ENCODE results near the gene ZKSCAN3. TPM values are rescaled to one million over a fixed set of nuclear protein-coding genes. Genes with fewer than 3 reads are reported as not detected.

ZKSCAN3 gene
- total RNA-seq, 4 donors from 2014 or later = 3.1 to 6.0 (median 4.5) TPM

DNA sequence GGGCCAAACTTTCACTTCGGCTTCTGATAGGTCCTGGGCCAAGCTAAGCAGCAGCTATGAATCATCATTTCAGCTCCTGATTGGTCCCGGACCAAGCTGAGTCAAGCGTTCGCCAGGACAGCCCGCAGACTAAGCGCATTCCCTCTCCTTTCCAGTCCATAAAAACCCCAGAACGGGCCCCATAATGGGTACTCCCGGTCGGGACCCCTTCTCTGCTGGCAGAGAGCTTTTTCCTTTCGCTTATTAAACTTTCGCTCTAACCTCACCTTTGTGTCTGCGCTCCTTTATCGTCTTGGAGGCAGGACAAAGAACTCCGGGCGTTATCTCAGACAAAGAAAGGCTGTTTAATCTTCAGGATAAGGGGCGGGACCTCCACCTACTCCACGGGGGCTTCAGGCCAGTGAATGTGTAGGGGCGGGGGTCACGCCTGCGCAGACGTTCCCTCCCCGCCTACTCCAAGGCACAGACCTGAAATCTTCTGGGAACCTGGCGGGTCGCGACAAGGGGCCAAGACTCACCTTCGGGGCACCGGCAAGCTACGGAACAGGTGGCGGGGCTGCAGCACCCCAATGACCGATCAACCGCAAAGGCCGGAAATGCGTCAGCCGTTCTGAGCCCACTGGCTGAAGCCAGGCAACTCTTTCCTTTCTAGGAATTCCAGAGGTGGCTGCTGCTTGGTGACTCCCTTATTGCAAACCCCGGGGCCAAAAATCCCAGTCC is 14.0 kb upstream of the ZKSCAN3 start, which contains the start of gene ZSCAN31:
TSS of gene ZSCAN31 (minus strand) at position 585 of the 720 bp plus-strand sequence. CDS start 6,465 bp downstream, outside the sequence.
- H3K4me3 ChIP-seq = peak within 1 kb of the TSS; percentile 92
- no peaks in the 10 kb centered on the region for H3K27me3 ChIP-seq
- peaks cover 15% of the 10 kb centered on the region for H3K4me1 ChIP-seq
- DNase-seq (ENCODE audit: low spot score in 2 of 2) = peak; percentile 97 to 98
- H3K36me3 ChIP-seq = no peaks in the 10 kb centered on the region
- 0% methylated on average over 30 of the region's 35 CpGs for WGBS
- H3K9me3 ChIP-seq = no peaks in the 10 kb centered on the region
- peak in 1 of 3 donors; percentile 45 for TF ChIP-seq POLR2AphosphoS5 (IDR thresholded peaks at IDR 0.05)
- TF ChIP-seq EP300 (IDR thresholded peaks at IDR 0.05) = no peak
- TF ChIP-seq, protein P1, sequence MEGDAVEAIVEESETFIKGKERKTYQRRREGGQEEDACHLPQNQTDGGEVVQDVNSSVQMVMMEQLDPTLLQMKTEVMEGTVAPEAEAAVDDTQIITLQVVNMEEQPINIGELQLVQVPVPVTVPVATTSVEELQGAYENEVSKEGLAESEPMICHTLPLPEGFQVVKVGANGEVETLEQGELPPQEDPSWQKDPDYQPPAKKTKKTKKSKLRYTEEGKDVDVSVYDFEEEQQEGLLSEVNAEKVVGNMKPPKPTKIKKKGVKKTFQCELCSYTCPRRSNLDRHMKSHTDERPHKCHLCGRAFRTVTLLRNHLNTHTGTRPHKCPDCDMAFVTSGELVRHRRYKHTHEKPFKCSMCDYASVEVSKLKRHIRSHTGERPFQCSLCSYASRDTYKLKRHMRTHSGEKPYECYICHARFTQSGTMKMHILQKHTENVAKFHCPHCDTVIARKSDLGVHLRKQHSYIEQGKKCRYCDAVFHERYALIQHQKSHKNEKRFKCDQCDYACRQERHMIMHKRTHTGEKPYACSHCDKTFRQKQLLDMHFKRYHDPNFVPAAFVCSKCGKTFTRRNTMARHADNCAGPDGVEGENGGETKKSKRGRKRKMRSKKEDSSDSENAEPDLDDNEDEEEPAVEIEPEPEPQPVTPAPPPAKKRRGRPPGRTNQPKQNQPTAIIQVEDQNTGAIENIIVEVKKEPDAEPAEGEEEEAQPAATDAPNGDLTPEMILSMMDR (IDR thresholded peaks at IDR 0.05) = no peak
- TF ChIP-seq POLR2A (IDR thresholded peaks at IDR 0.05) = peak in 1 of 2 donors; percentile 85
- peak within 1 kb of the TSS; percentile 94 for H3K27ac ChIP-seq

DNA sequence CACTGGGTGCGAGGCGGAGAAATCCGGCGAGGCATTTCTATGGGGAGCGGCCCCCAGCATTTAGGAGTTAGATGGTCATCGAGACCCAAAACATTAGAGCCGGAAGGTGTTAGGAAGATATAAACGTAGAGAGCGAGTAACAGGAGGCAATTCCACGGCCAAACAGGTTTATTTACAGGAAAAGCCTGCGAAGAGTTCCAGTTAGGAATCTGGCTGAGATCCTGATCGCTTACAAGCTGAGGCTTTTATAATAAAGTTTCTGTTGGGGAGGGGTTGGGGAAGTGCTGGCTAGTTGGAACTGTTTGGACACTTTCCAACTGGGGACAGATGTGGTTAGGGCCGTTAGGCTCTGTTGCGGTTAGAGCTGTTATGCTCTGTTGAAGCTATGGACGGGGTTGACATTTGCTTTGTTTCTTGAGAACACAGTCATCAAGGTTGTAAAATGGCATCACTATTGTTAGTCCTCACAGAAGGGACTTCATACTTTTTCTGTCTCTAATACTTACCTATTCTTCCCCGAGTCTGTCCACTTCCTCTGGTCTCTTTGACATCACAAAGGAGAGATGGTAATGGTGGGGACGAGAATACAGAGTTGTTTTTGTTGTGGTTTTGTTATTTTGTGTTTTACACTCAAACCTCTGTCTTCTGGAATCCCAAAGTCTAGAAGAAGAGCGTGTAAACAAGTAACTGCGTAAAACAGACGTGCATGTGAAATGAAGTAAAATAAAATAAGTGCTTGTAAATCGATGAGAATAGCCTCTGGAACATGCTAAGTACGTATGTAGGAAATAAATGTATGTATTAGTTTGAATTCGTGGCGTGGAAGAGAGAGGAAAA is 13.2 kb upstream of the ZKSCAN3 start:
- TF ChIP-seq POLR2AphosphoS5 (IDR thresholded peaks at IDR 0.05) (no peak), EP300 (IDR thresholded peaks at IDR 0.05) (no peak)

DNA sequence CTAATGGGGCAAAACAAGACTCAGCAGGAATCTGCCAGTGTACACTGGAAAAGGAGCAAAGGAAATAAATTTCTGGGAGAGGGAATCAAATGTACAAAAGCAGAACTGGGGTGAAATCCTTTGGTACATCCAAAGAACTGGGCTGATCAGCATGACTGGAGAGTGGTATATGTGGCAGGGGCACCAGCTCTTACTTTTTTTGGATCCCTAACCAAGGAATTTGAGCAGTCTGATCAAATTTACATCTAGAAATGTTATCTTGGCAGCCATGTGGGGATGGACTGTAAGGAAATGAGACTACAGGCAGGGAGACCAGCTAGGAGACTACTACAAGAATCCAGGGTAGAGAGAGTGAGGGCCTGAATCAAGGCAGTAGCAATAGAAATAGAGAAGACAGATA is 12.6 kb upstream of the ZKSCAN3 start:
- peaks cover 15% of the 10 kb centered on the region for H3K4me1 ChIP-seq
- no peaks in the 10 kb centered on the region for H3K27me3 ChIP-seq
- no peak for TF ChIP-seq POLR2AphosphoS5 (IDR thresholded peaks at IDR 0.05)
- TF ChIP-seq, protein P1 (IDR thresholded peaks at IDR 0.05) = no peak
- TF ChIP-seq POLR2A (IDR thresholded peaks at IDR 0.05) = no peak
- no peak for TF ChIP-seq EP300 (IDR thresholded peaks at IDR 0.05)
- H3K9me3 ChIP-seq = no peaks in the 10 kb centered on the region
- no peak overlapping the region for H3K27ac ChIP-seq
- H3K4me3 ChIP-seq = no peak overlapping the region
- DNase-seq (ENCODE audit: low spot score in 2 of 2) = no peak
- no peaks in the 10 kb centered on the region for H3K36me3 ChIP-seq

More for the DNA sequence above, 13.2 kb upstream of the ZKSCAN3 start:
- no peak for DNase-seq (ENCODE audit: low spot score in 2 of 2)
- Histone ChIP-seq H3K4me1 (peaks cover 15% of the 10 kb centered on the region), H3K4me3 (peak overlapping the region; percentile 92), H3K9me3 (no peaks in the 10 kb centered on the region), H3K36me3 (no peaks in the 10 kb centered on the region), H3K27me3 (no peaks in the 10 kb centered on the region), H3K27ac (peak overlapping the region; percentile 94)
- 12% methylated on average over 23 of the region's 24 CpGs for WGBS

DNA sequence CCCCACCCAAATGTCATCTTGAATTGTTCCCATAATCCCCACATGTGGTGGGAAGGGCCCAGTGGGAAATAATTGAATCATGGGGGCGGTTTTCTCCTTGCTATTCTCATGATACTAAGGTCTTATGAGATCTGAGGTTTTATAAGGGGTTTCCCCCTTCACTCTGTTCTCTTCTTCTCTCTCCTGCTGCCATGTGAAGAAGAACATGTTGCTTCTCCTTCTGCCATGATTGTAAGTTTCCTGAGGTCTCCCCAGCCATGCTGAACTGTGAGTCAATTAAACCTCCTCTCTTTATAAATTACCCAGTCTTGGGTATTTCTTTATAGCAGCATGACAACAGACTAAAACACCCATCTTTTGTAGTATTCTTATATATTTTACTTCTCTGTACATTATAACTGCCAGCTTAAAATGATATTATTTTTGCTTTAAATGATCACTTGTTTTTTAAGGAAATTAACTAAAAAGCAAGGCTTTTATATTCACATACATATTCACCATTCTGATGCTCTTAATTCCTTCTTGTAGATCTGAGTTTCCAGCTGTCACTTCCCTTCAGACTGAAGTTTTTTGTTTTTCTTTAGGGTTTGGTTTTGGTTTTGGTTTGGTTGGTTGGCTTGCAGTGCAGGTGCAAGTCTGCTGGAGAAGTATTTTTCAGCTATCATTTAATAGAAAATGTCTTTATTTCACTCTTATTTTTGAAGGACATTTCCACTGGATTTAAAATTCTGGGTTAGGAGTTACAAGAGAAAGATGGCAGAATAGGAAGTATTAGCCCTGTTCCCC is 9.2 kb upstream of the ZKSCAN3 start:
- H3K27me3 ChIP-seq = peaks cover 2% of the 10 kb centered on the region
- no peak overlapping the region for H3K4me3 ChIP-seq
- TF ChIP-seq EP300 (IDR thresholded peaks at IDR 0.05) = no peak
- TF ChIP-seq POLR2A (IDR thresholded peaks at IDR 0.05) = no peak
- TF ChIP-seq POLR2AphosphoS5 (IDR thresholded peaks at IDR 0.05) = no peak
- TF ChIP-seq, protein P1 (IDR thresholded peaks at IDR 0.05) = no peak
- no peaks in the 10 kb centered on the region for H3K36me3 ChIP-seq
- WGBS = 77% methylated on average over 1 of the region's 1 CpG
- no peak for DNase-seq (ENCODE audit: low spot score in 2 of 2)
- H3K27ac ChIP-seq = no peak overlapping the region
- H3K4me1 ChIP-seq = peaks cover 9% of the 10 kb centered on the region
- H3K9me3 ChIP-seq = no peaks in the 10 kb centered on the region

DNA sequence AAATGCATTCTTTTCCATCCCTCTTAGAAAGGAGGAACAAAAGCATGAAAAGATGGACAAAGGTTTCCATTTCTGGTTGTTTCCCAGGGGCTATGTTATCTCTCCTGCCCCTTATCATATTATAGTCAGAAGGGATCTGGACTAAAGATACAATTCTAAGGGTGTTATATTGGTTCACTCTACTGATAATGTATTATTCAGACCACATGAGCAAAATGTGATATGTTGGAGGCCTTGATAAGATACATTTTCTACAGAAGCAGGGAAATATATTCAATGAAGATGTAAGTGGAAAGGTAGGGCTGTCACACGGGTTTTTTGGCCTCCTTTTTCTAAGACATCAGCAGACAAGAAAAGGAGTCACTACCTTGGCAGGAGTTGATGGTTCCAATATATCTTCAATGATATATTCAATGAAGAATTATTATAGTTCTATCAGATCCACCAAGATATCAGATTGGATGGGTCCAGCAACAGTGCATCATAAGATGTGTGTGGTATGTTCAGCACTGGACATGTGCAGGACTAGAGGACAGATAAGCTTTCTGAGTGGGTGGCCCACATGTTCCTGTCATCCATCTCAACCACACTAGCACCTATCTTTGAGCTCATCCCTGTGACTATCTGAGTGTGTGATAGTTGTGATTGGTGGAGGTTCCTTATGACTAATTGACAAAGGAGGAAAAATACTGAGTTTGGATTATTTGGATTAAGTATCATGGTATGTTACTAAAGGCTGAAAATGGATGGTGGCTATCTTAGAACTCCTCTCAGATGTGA is 5.7 kb upstream of the ZKSCAN3 start:
- H3K9me3 ChIP-seq = no peaks in the 10 kb centered on the region
- 47% methylated on average over 1 of the region's 1 CpG for WGBS
- H3K36me3 ChIP-seq = no peaks in the 10 kb centered on the region
- no peak for TF ChIP-seq POLR2A (IDR thresholded peaks at IDR 0.05)
- TF ChIP-seq, protein P1 (IDR thresholded peaks at IDR 0.05) = no peak
- TF ChIP-seq EP300 (IDR thresholded peaks at IDR 0.05) = no peak
- TF ChIP-seq POLR2AphosphoS5 (IDR thresholded peaks at IDR 0.05) = no peak
- no peak overlapping the region for H3K4me3 ChIP-seq
- H3K27ac ChIP-seq = no peak overlapping the region
- no peak for DNase-seq (ENCODE audit: low spot score in 2 of 2)
- H3K27me3 ChIP-seq = peaks cover 7% of the 10 kb centered on the region
- H3K4me1 ChIP-seq = no peaks in the 10 kb centered on the region

Data from suprapubic skin (tissue), 4 donors.